ENCODE data around the gene GLB1L.

Gene GLB1L

GRCh38 chr2:219220652-219221402, 24.4 kb downstream of the GLB1L start:
- DNase-seq: no peak

DNA sequence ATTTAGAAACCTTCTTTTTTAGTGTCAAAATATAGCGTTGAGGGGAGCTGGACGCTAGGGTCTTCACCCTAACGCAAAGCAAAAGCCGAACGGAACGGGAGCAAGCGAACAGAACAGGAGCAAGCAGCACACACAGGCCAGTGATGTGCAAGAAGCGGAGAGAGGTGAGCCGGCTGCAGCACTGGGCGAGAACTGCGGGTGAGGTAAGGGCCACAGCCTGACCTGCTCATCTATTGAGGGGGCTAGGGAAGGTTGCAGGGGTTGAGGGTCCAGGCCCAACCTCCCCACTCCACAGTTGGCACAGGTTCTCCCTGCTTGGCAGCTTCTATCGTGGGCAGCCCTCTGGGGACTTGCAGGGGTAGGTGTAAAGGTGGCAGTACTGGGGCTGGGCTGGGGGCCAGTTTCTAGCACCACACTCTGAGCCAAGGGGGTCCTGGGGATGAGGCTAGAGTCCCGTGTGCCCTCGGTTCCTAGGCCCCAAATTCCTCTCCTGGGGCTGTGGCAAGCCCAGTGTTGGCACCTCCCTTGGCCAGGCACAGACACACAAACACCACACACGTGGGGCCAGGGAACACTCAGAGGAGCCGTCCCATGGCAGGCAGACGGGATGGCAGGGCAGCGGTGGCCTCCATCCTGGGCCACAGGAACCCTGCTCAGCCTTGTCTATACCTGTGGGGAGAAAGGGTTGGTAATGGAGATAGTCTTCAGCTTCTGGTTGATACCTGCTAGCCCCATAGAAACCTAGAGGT, 25.3 kb downstream of the GLB1L start:
- DNase-seq: no peak

DNA sequence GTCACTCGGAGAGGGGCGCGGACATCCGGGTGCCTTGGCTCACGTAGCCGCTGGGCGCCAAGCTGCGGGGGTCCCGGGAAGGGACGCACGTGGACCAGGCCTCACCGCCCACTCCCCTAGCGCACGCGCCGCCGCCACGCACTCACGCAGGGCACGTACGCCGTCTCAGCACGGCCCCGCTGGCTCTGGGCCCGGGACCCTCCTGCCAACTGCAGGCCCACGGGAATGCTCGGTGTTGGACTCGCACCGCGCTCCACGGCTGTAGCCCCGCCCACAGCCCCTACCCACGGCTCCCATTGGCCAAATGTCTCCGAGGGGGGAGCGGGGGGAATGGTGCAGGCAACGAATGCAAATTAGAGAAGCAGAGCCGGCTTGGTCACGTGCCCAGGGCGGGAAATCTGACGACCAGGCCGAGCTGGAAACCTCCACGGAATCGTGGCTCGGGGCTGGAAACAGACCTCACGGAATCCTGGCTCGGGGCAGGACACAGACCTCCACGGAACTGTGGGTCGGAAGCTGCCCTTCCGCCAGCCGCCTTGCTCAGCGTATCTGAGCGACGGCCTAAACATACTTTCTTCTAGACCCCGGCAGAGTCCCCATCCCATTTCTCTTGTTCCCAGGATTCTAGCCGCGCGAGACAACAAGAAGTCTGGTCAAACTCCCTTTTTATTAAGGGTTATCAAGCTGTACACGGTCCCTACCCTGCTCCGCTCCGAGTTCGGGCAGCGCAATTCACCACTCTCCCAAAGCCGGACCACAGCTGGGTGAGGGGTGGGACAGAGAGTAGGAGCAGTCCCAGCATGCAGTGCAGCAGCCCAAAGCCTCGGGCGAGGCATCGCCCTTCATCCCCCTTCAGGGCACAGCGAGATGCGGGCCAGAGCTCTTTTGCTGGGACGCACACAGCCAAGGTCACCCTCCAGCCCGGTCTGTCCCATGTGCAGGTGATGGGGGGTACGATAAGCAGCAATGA, 26.2 kb downstream of the GLB1L start, which contains the start of gene ABCB6:
Gene ABCB6 (minus strand): TSS at position 227 of the 970 bp plus-strand sequence. CDS start 285 bp downstream, outside the sequence.
- DNase-seq: peak; percentile 96

DNA sequence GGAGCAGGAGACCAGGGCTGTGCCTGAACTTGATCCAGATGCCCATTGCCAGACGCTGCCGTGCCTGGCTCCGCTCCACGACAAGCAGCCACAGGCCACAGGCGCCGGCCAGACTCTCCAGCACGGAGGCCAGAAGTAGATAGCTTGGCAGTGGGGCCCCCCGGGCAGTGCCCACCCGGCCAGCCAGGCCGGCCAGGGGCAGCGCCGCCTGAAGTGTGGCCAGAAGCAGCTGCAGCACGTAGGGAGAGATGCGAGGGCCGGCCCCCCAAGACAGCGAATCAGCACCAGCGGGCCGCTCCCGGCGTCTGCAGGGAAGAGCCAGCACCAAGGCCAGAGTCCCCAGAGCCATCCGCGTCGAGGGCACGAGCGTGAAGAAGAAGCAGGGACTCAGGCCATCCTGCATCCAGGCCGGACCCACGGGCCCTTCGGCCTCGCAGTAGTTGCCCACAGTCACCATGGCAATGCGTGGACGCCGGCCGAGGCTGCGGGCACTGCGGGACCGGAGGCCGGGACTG, 27.0 kb downstream of the GLB1L start:
- DNase-seq: no peak

GRCh38 chr2:219216535-219216915, 28.7 kb downstream of the GLB1L start:
- no peak for DNase-seq

DNA sequence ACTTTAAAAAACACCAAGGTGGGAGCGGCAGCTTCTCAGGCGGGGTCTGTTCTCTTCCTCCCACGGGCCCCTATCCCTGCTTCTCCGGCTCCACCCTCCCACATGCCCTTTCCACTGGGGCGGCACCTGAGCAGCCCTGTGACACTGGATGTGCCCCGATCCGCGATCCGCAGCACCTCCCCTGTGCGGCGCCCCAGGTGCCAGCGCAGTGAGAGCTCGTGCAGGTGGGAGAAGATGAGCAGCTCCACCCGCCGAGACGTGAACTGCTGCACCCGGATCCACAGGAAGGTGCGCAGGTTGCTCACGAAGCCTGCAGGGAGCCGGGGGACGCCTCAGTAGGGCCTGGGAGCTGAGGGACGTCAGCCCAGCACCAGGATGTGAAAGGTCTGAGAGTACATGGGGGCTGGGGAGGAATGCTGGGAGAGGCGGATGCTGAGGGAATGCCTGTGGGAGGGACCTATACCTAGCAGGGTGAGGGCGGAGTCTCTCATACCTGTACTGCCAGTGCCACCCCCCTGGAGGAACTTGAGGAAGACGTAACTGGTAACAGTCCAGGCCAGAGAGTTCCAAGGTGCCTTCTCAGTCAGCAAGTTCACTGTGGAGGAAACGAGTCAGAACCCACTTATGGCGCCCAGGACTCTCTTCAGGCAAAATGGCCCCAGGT, 29.2 kb downstream of the GLB1L start:
- DNase-seq: no peak

GRCh38 chr2:219214786-219215185, 30.5 kb downstream of the GLB1L start:
- DNase-seq: no peak

DNA sequence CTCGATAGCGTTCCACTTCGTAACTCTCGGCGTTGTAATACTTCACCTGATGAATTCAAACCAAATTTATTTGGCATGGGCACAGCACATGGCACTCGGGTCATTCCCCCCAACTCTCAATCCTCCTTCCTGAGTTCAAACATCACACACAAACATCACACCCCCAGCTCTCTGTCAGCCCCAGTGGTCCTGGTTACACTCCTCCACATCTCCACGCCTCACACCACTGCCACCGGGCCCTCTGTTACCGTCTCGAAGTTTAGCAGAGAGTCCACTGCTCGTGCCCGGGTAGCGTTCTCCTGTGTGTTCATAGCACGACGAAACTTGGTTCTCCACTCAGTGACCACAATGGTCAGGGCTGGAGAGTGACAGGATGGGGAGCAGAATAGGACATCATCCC, 31.1 kb downstream of the GLB1L start:
- no peak for DNase-seq

GRCh38 chr2:219213486-219214071, 31.7 kb downstream of the GLB1L start:
- DNase-seq: no peak

DNA sequence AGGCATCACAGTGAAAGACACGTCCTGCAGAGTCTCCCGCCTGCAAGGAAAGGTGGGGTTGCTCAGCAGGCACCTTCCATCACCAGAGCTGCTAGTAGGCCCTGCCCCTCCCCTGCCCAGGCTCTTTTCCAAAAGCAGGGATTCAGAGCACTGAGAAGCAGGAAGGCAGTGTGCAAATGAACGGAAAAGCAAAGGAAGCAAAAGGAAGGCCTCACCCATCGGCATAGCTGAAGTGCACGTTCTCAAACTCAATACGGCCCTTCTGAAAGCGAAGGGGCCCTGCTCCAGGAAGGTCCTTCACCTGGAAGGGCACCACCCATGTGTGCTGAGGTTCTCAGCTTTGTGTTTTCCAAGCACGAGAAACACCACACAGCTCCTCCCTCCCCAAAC, 32.2 kb downstream of the GLB1L start:
- DNase-seq: no peak

- DNase-seq: no peak
These were observed 34.3 kb downstream of the GLB1L start for GRCh38 chr2:219210886-219211362.

- no peak for DNase-seq
These were observed 34.9 kb downstream of the GLB1L start for GRCh38 chr2:219210196-219210885.

DNA sequence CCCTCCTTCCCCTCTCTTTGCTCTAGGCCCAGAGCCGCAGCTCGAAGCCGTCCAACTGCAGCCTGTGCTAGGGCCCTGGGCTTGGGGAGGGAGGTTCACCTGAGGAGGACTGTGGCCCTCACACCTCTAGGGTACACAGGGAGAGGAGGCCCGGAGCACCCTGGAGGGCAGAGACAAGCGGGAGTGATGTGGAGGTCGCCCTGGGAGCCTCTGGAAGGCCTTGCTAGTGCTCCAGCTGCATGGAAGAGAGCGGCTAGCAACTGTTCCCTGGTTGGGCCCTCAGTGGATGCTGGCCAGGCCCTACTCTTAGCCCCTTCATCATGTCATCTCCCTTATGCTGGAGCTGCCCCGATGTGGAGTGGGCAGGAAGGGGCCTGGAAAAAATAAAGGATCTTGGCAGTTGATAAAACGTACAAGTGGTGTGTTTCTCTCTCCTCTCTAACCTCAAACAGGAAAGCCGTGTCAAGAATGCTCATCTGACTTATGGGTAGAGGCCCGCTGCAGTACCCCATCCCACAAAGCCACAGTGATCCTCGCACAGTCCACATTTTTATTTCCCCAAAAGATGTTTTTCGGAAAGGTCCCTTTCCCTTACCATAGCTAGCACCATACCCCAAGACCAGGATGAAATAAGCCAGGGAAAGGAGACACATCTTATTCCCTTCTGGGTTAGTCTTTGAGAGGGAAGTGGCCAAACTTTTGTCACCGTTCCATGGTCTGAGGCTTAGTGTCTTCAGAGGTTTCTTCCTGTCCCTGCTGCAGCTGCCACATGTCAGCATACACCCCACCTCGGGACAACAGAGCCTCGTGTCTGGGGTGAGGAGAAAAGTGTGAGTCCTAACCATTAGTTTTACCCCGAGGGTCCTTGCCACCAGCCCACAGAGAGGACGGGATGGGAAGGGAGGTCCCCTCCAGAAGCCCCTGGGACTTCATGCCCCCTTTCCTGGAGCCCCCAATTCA, 35.7 kb downstream of the GLB1L start:
- no peak for DNase-seq

GRCh38 chr2:219207884-219208740, 37.1 kb downstream of the GLB1L start:
- DNase-seq: no peak

- no peak for DNase-seq
These were observed 37.9 kb downstream of the GLB1L start for GRCh38 chr2:219207134-219207883.

DNA sequence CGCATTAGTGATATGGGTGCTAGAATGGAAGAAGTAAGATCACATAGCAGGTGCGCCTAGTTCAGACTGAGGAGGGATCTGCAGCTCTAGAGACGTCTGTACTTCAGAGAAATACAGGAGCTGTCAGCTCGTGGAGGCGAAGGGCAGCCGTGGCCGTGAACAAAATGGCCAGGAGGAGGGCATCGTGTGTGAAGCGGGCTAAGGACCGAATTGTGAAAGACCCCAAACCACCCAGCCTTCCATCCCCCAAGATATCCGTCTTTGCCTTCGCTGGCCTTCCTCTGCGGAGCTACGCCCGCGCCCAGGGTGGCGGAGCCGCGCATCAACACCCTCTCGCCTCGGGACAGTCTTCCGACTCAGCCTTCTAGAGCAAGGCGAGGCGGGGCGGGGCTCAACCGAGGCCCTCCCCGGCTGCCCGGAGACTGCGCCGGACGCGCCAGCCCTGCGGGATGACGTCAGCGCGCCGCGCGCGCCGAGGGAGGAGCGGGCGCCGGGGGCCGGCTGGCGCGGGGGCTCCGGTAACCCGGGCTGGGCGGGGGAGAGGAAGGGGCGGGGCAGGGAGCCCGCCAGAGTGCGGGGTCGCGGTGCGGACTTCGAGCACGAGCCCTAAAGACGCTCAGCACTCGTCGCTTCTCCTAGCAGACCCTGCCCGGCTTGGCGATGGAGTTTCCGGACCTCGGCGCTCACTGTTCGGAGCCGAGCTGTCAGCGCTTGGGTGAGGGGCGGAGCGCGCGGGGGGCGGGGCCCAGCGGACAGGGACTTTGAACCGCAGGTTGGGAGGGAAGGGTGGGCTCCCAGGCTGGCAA, 38.7 kb downstream of the GLB1L start, which contains the start of gene ZFAND2B:
Gene ZFAND2B (plus strand): TSS at position 455 of the 806 bp plus-strand sequence. CDS start 206 bp downstream, at position 661.
- DNase-seq: peak; percentile 95

- DNase-seq: no peak
These were observed 39.3 kb downstream of the GLB1L start for GRCh38 chr2:219205981-219206327.
